Kidney (tissue), 14 donors: ENCODE measurements around the gene MORN1. TPM values are rescaled to one million over a fixed set of nuclear protein-coding genes. Genes with fewer than 3 reads are reported as not detected.

ENCODE experiments used
- DNase-seq, 5 donors: peaks; one replicate each; pipeline ENCODE4 v3.0.0-alpha.2; 2013 to 2020
- FAIRE-seq: peaks from 2 replicates; lab custom pipeline; 2012; peaks lifted over from hg19 to GRCh38; lab: Jason Lieb, UNC
- H3K27ac ChIP-seq, 2 donors: one replicate each; pipeline ENCODE4 v1.7.0; 2013; ENCODE audit warnings: low read depth in 2 of 2, low read length in 2 of 2, inconsistent platforms in 1 of 2
- H3K27me3 ChIP-seq: one replicate; pipeline ENCODE4 v1.7.1; 2013; ENCODE audit warnings: low read length, inconsistent platforms; ENCODE audit not compliant: control insufficient read depth, insufficient read depth
- H3K36me3 ChIP-seq, 3 donors: one replicate each; pipeline versions ENCODE4 v1.7.0 to v1.7.1; 2013; ENCODE audit warnings: low read length in 3 of 3, control low read depth in 1 of 3, inconsistent platforms in 1 of 3; ENCODE audit not compliant: insufficient read depth in 3 of 3, control insufficient read depth in 2 of 3
- H3K4me1 ChIP-seq, 3 donors: one replicate each; pipeline versions ENCODE4 v1.7.0 to v1.7.1; 2013; ENCODE audit warnings: low read length in 3 of 3, inconsistent platforms in 1 of 3, low read depth in 1 of 3; ENCODE audit not compliant: control insufficient read depth in 2 of 3, insufficient read depth in 2 of 3
- H3K4me3 ChIP-seq, 3 donors: one replicate each; pipeline versions ENCODE4 v1.7.0 to v1.8.1; 2013; ENCODE audit warnings: low read length in 3 of 3, control low read depth in 1 of 3, inconsistent platforms in 1 of 3
- H3K9ac ChIP-seq, 3 donors: one replicate each; pipeline versions ENCODE4 v1.7.0 to v1.7.1; 2013; ENCODE audit warnings: low read length in 3 of 3, control low read depth in 1 of 3, inconsistent platforms in 1 of 3
- H3K9me3 ChIP-seq, 3 donors: one replicate each; pipeline versions ENCODE4 v1.7.0 to v1.7.1; 2013; ENCODE audit warnings: low read length in 3 of 3, control low read depth in 1 of 3, inconsistent platforms in 1 of 3; ENCODE audit not compliant: control insufficient read depth in 2 of 3, insufficient read depth in 1 of 3
- intact Hi-C: fragments of 100-400 bp; cut with DNase I; formaldehyde crosslinking; loops from one replicate; pipeline ENCODE4 v1.11.1; 2022
- polyA plus RNA-seq: library from polyadenylated mRNA; stranded (reverse); fragments of 350-450 nt; fragmentation: Illumina TruSeq; extraction: RNeasy Lipid Tissue Mini Kit (QIAGEN cat#74804); gene quantifications from one replicate; pipeline ENCODE4 v1.2.3, GENCODE V29; 2014; ENCODE audit warnings: low read depth, low replicate concordance; ENCODE audit not compliant: insufficient read depth
- total RNA-seq: library from RNA; stranded (reverse); fragmentation: NEBNext Ultra II Directional; extraction: Animal tissue kit (Norgen Biotek cat#: 25700); gene quantifications from one replicate; pipeline ENCODE4 v1.2.1, GENCODE V29; 2021
- TF ChIP-seq, protein P1 (sequence below): IDR thresholded peaks from 3 replicates; pipeline ENCODE4 v1.5.1; 2012; ENCODE audit warnings: mild to moderate bottlenecking, moderate library complexity, borderline replicate concordance; ENCODE audit not compliant: insufficient read depth; ENCODE audit errors: extremely low read depth
- donor health status: control.
- donor health status: control.
- donor health status: control.
- donor health status: control.
- donor health status: control.
- donor health status: DM: yes; HTN: yes; CAD: no.
- donor health status: Normal renal cell carcinoma (clear cell type).

The MORN1 gene
- total and polyA plus RNA-seq, 2 donors from 2014 or later = 9.0 to 24.7 TPM

- H3K4me3 ChIP-seq = no peak overlapping the region
- intact Hi-C loops = no loop called here
- no peaks in the 10 kb centered on the region for H3K27me3 ChIP-seq
- peaks cover 4 to 26% (median 15%) of the 10 kb centered on the region in 3 donors for H3K36me3 ChIP-seq
- no peak for FAIRE-seq
- H3K27ac ChIP-seq = no peak overlapping the region
- TF ChIP-seq, protein P1, sequence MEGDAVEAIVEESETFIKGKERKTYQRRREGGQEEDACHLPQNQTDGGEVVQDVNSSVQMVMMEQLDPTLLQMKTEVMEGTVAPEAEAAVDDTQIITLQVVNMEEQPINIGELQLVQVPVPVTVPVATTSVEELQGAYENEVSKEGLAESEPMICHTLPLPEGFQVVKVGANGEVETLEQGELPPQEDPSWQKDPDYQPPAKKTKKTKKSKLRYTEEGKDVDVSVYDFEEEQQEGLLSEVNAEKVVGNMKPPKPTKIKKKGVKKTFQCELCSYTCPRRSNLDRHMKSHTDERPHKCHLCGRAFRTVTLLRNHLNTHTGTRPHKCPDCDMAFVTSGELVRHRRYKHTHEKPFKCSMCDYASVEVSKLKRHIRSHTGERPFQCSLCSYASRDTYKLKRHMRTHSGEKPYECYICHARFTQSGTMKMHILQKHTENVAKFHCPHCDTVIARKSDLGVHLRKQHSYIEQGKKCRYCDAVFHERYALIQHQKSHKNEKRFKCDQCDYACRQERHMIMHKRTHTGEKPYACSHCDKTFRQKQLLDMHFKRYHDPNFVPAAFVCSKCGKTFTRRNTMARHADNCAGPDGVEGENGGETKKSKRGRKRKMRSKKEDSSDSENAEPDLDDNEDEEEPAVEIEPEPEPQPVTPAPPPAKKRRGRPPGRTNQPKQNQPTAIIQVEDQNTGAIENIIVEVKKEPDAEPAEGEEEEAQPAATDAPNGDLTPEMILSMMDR = no peak
- no peaks in the 10 kb centered on the region for H3K9me3 ChIP-seq
- no peak for DNase-seq
- H3K9ac ChIP-seq = no peak overlapping the region
- H3K4me1 ChIP-seq = peaks cover 0 to 8% (median 0%) of the 10 kb centered on the region in 3 donors
Measured at GRCh38 chr1:2407166-2407990, 16.0 kb upstream of the MORN1 start.

DNA sequence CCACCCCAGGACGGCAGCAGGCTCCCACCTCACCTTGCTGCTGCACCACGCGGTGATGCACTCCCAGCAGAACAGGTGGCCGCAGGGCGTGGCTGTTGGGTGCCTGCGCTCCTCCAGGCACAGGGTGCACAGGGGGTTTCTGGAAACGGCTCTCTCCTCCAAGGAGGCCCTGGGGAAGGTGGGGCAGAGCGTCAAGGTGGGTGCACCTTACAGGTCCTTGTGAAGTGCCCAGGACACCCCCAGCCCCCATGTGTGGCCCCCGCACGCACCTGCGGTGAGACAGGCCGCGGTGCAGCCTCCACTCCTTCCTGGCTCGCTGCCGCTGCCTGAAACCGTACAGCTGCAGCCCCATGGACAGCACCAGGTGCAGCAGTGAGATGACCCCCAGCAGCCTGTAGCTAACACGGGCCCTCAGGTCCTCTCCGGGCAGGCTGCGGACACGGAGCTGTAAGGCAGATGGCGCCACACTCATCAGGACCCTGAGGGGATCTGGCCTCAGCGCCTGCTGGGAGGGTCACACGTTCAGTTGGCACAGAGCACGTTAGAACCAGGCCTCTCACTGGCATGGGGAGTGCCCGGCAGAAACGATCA is 15.2 kb upstream of the MORN1 start:
- intact Hi-C loops = no loop called here
- TF ChIP-seq, protein P1 = no peak
- Histone ChIP-seq H3K4me1 (peaks cover 0 to 4% (median 0%) of the 10 kb centered on the region in 3 donors), H3K27ac (no peak overlapping the region), H3K9me3 (no peaks in the 10 kb centered on the region), H3K36me3 (peaks cover 4 to 34% (median 18%) of the 10 kb centered on the region in 3 donors), H3K4me3 (no peak overlapping the region), H3K27me3 (no peaks in the 10 kb centered on the region), H3K9ac (no peak overlapping the region)
- DNase-seq (peak in 1 of 5 donors; percentile 62), FAIRE-seq (no peak)

DNA sequence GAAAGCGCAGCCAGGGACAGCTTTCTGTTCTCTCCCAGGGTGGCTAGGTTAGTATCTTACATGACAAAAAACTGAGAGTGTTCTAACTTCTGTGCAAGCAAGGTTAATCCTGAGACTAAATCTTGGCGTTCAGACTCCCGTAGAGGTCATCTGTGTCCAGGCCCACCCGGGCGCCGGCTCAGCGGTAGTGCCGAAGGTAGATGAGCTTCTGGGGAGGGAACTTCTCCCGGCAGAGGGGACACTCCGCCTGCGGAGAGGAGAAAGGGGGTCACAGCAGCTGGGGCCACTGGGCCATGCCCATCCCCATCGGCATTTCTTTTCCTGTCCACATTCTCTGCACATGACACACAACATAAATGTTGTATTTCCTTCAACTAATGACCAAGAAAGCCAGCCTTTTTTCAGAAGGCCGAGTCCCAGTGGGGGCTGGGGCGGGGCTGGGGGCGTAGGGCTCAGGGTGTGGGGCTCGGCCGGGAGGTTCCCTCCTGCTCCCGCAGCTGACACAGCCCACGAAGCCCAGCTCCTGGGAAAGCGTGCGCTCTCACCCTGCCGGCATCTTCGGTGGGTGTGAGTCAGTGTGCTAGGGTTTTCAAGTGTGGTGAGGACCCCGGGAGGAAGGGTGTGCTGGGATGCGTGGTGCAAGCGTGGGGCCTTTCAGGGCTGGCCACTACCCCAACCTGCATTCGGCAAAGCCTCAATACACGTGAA is 14.4 kb upstream of the MORN1 start:
- DNase-seq (peak in 1 of 5 donors; percentile 73), FAIRE-seq (no peak)
- peak overlapping the region; percentile 51 to 59 for H3K27ac ChIP-seq
- peaks cover 4 to 34% (median 18%) of the 10 kb centered on the region in 3 donors for H3K36me3 ChIP-seq
- peak overlapping the region in 1 of 3 donors; percentile 19 for H3K9ac ChIP-seq
- H3K4me1 ChIP-seq = peaks cover 0 to 2% (median 0%) of the 10 kb centered on the region in 3 donors
- H3K9me3 ChIP-seq = no peaks in the 10 kb centered on the region
- TF ChIP-seq, protein P1 = no peak
- H3K4me3 ChIP-seq = no peak overlapping the region
- no peaks in the 10 kb centered on the region for H3K27me3 ChIP-seq
- intact Hi-C loops = no loop called here
